Middle frontal gyrus (tissue), 1 donor: ENCODE results near the gene TMEM272.
"Not testable (repeated sequence)": the region's sequence is repeated elsewhere in the genome, so short reads cannot be mapped to it uniquely, and the experiment has no call there.

Experiments
- DNase-seq: peaks from one replicate; pipeline ENCODE4 v3.0.0-alpha.2; 2015; ENCODE audit warnings: low spot score; ENCODE audit errors: extremely low spot score

The TMEM272 gene

GRCh38 chr13:51825681-51826254 lies 19.2 kb downstream of the TMEM272 start:
- no peak for DNase-seq

DNA sequence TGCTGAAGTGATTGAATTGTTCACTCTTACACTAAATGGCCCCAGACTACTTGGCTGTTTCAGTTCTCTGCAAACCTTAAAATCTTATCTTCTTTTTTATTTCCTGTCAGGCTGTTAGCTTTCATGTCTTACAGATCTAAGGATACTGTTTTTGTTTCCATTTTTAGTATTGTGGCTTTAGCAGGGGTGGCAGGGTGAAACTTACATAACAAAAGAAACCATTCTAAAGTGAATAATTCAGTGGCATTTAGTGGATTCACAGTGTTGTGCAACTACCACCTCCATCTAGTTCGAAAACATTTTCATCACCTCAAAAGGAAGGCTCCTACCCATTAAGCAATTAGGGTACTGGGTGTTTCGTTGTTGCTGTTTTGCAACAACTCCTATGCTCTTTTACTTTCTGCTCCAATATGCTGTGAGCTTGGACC lies 19.8 kb downstream of the TMEM272 start:
- DNase-seq, result no peak

- DNase-seq, result not testable (repeated sequence)
Observed at GRCh38 chr13:51824712-51825111, 20.3 kb downstream of the TMEM272 start.

DNA sequence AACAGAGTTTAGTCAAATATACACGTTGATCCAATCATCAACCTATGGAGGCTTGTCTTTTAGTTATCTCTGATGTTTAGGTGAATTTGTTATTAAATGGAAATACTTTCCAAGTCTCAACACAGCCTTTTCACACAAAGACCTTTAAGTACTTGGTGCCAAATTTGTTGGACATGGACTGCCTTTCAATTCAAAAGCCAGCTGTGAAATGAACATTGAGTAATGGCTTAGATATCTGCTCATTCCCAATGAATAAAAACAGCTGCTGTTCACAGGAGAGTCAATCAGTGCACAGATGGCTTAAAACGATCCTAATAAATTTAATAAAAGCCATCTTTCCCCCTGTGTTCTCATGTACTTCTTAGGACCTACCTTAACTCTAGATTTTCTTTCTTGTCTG lies 21.1 kb downstream of the TMEM272 start:
- no peak for DNase-seq

DNA sequence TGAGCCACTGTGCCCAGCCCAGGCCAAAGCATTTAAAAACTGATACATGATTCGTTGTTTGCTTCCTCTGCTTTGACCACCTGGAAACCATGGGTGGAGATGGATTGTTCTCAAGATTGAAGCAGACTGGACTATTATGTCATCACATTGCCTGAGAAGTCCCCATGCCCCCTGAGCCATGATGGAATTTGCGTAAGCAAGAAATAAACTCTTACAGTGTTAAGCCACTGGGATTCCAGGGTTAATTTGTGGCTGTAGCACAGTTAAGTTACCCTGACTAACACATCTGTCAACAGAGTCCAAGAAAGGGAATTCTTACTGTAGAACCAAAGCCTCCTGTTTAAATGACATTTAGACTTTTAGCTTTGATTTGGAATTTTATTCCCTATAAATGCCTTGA lies 21.6 kb downstream of the TMEM272 start:
- DNase-seq, result no peak

DNA sequence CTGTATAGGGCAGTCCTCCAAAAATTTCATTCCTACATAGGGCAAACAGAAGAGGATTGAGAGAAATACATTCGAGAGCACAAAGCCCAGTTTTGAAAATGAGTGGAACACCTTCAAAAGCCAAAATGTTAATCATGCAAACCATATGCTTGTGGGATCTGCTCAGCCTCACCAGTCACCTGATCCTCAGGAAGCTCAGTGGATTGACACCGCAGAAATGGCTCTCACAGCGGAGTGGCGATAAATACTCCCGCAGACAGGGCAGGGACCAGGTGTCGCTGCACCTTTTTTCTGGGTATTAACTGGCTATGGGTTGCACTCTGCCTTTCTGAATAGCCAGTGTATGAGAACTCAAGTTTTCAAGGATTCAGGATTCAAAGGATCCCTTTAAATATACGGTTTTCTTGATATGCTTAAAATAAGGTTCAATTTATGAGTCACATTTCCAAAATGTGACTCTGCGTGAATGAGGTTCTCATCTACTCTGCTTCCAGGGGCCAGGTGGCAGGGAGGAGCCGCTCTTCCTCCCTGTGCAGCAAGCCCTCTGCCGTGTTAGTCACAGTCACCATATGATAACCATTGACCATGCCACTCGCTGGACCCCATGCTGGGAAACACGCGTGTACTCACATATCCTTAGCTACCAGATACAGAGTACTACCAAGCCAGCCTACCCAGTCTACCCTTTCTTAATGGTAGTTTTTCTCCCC lies 22.7 kb downstream of the TMEM272 start:
- no peak for DNase-seq

GRCh38 chr13:51821606-51822005 lies 23.4 kb downstream of the TMEM272 start:
- DNase-seq, result no peak

GRCh38 chr13:51820016-51820597 lies 24.9 kb downstream of the TMEM272 start:
- DNase-seq, result no peak

GRCh38 chr13:51819544-51819943 lies 25.4 kb downstream of the TMEM272 start:
- no peak for DNase-seq

DNA sequence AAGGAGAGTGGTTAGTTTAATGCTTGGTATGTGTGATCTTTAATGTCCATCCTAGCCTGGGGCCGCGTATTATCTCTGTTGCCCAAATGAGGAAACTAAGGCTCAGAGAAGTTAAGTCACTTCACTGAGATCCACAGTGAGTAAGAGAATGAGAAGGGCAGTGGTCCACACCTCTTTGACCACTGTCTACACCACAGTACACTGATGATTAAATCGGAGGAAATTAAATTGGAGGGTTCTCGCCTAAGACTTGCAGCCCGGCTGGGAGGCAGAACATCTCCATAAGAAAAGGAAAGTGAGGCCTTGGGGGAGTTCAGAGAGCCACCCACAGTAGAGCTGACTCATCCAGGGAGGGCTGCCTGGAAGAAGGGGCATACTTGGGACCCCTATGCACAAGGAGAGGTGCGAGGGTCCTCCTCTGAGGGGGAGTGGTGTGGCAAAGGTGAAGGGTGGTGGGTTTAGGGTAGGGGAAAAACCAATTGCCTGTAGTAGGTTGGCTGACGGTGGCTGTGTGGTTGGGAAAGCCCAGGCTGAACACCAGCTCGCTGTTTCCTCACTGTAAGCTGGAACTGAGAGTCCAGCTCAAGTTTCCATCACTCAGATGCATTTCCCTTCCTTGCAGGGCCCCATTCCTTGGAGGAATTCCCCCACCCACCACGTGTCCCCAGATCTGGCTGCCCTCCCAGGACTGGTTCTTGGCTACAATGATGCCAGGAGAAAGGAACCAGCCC lies 26.0 kb downstream of the TMEM272 start:
- DNase-seq, result no peak

DNA sequence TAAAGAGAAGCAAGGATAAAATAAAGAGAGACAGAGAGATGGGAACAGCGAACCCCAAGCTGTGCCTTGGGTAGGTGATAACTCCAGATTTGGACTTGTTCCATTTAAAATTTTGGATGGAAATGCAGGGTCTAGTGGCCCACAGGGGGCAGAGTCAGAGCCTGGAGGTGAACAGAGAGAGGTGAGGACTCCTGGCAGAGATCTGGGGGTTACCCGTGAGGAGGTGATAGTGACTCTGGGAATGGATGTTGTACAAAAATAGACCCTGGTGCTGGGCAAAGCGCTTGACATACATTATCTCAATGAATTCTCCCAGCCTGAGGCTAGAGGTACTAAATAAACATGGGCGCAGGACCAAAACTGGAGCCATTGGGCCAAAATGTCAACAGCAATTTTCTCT lies 26.7 kb downstream of the TMEM272 start:
- DNase-seq, result no peak

DNA sequence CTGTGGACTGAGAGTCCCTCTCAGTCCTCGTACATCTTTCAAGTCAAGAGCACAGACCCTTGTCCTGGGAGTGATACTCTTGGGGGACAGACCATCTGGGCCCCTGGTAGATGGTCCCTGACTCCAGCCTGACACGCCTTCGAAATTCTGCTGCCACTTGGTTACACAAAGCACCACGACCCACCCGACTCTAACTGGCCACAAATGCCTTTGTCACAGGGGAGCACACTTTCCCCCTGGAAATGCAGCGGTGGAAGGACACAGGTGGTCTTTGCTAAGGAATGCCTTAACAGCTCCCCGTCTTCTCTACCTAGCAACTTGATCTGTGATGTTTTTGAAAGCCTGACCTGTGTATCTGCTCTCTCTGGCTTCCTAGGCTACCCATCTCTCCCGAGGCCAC lies 27.3 kb downstream of the TMEM272 start:
- no peak for DNase-seq

GRCh38 chr13:51816604-51817249 lies 28.2 kb downstream of the TMEM272 start:
- DNase-seq, result no peak

DNA sequence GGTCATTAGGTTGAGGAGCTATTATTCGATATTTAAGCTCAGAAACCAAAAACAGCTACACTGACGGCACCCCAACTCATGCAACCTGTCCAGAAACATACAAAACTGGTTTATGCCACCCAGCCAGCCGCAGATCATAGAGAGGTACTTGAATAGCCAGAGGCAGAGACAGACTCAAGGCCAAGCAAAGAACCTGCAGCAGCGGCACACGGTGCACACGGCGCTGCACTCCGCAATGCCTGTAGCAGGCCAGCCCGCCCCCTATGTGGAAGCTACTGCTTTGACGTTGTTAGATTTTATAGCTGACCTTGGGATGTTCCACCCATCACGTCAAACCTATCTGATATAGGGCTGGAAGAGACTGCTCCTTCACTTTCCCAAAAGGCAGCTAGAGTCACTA lies 29.1 kb downstream of the TMEM272 start:
- no peak for DNase-seq

- peak; percentile 28 for DNase-seq
Observed at GRCh38 chr13:51814825-51815650, 29.9 kb downstream of the TMEM272 start.

GRCh38 chr13:51814071-51814470 lies 30.9 kb downstream of the TMEM272 start:
- no peak for DNase-seq

- no peak for DNase-seq
Observed at GRCh38 chr13:51811920-51812451, 33.0 kb downstream of the TMEM272 start.

DNA sequence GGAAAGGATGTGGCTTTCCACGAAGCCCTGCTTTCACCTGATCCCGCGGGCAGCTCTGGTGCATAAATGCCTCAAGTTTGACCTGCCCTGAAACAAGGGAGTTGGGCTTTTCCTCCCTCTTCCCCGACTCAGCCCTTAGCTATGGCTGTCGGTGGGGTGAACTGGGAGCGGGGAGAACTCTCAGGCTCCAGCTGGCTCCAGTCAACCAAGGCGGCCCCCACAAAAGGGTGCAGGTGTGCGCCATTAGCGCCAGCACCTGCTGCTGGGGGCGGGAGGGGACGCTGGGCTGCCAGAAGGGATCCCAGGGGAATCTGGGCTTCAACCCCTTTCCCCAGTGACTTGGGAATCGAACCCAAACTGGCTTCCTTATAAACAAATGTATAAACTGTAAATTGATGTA lies 33.9 kb downstream of the TMEM272 start:
- no peak for DNase-seq

DNA sequence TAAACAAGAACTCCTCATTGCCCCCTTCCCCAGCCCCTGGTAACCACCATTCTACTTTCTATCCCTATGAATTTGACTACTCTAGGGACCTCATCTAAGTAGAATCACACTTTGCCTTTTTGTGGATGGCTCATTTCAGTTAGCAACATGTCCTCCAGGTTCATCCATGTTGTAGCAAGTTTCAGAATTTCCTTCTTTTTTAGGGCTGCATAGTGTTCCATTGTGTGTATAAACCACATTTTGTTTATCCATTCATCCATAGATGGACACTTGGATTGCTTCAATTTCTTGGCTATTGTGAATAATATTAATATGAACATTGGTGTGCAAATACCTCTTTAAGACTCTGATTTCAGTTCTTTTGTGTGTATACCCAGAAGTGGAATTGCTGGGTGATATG lies 36.2 kb downstream of the TMEM272 start:
- DNase-seq, result no peak

GRCh38 chr13:51807041-51807440 lies 37.9 kb downstream of the TMEM272 start:
- no peak for DNase-seq

DNA sequence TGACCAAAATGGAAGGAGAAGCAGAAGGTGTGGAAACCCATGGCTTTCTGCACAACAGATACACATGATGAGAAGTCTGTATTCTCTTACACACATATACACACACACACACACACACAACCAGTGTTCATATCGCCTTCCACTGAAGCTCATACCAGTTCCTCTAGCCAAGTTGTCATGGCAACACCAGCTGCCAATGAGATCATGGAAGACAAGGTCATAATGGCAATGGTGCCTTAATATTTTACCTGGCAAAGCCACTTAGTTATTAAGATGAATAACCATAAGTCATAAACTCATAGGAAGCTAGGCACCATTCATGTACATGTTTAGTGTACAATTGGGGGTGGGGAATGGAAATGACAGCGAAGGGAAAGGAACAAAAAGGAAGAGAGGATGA lies 38.4 kb downstream of the TMEM272 start:
- DNase-seq, result no peak
